PC-9 (cell line): ENCODE results near the gene CMIP. TPM values are rescaled to one million over a fixed set of nuclear protein-coding genes. Genes with fewer than 3 reads are reported as not detected.

ENCODE experiments used
- BruUV-seq: library from RNA; stranded (reverse); fragments of 400-500 nt; replicated peaks from 2 replicates; lab custom pipeline; 2021; lab: Mats Ljungman, UMichigan
- CTCF ChIA-PET: fragments of 300-600 bp; sonication (Branson Sonifier 250); formaldehyde crosslinking; loops from one replicate; lab custom pipeline; 2022; ENCODE audit warnings: antibody characterized with exemption; lab: Charles Lee
- POLR2A ChIA-PET: fragments of 300-600 bp; sonication (Branson Sonifier 250); formaldehyde crosslinking; loops from one replicate; lab custom pipeline; 2022; ENCODE audit warnings: antibody characterized with exemption; ENCODE audit not compliant: unreplicated experiment; lab: Charles Lee
- DNase-seq, 2 experiments: peaks; one replicate each; pipeline versions ENCODE4 v3.0.0 to v3.0.0-alpha.2; 2015 to 2022; ENCODE audit warnings: mixed read lengths in 1 of 2
- H2AFZ ChIP-seq: fragments of 200-600 bp; sonication (generic); 2 replicates; pipeline ENCODE4 v1.8.1; 2017; ENCODE audit warnings: antibody characterized with exemption
- H3F3A ChIP-seq: fragments of 200-600 bp; sonication (generic); 2 replicates; pipeline ENCODE4 v1.8.1; 2017; ENCODE audit warnings: antibody characterized with exemption, mild to moderate bottlenecking, low read depth; ENCODE audit not compliant: insufficient read depth
- H3K27ac ChIP-seq: fragments of 200-600 bp; sonication (generic); 2 replicates; pipeline ENCODE4 v1.6.1; 2016; ENCODE audit warnings: mixed run types
- H3K27me3 ChIP-seq: fragments of 200-600 bp; sonication (generic); 2 replicates; pipeline ENCODE4 v1.6.1; 2016; ENCODE audit warnings: low read depth, mixed run types; ENCODE audit not compliant: insufficient read depth
- H3K36me3 ChIP-seq: fragments of 200-600 bp; sonication (generic); 2 replicates; pipeline ENCODE4 v1.6.1; 2016; ENCODE audit warnings: low read depth, mixed run types
- H3K4me1 ChIP-seq: fragments of 200-600 bp; sonication (generic); replicated peaks from 2 replicates; pipeline ENCODE4 v1.6.1; 2016; ENCODE audit warnings: mixed run types; ENCODE audit not compliant: insufficient read depth
- H3K4me2 ChIP-seq: fragments of 200-600 bp; sonication (generic); 2 replicates; pipeline ENCODE4 v1.6.1; 2017; ENCODE audit warnings: mixed run types
- H3K4me3 ChIP-seq: fragments of 200-600 bp; sonication (generic); 2 replicates; pipeline ENCODE4 v1.6.1; 2016; ENCODE audit warnings: mixed run types
- H3K79me2 ChIP-seq: fragments of 200-600 bp; sonication (generic); 2 replicates; pipeline ENCODE4 v1.6.1; 2017; ENCODE audit warnings: low read depth, mixed run types
- H3K9me2 ChIP-seq: fragments of 200-600 bp; sonication (generic); 2 replicates; pipeline ENCODE4 v1.8.1; 2017; ENCODE audit warnings: mild to moderate bottlenecking; ENCODE audit not compliant: insufficient read depth
- H3K9me3 ChIP-seq: fragments of 200-600 bp; sonication (generic); 2 replicates; pipeline ENCODE4 v1.8.1; 2016; ENCODE audit warnings: low read depth; ENCODE audit not compliant: insufficient read depth
- H4K20me1 ChIP-seq: fragments of 200-600 bp; sonication (generic); 2 replicates; pipeline ENCODE4 v1.8.1; 2017; ENCODE audit not compliant: insufficient read depth
- EZH2 ChIP-seq: fragments of 200-600 bp; sonication (generic); IDR thresholded peaks from 2 replicates; pipeline ENCODE4 v1.8.0; 2017; ENCODE audit warnings: antibody characterized with exemption, low read depth
- intact Hi-C: fragments of 100-400 bp; cut with micrococcal nuclease; formaldehyde crosslinking; loops from one replicate; pipeline ENCODE4 v1.10.0; 2022; ENCODE audit not compliant: unreplicated experiment
- total RNA-seq: library from RNA; stranded (reverse); gene quantifications from 2 replicates; pipeline ENCODE4 v1.2.3, GENCODE V29; 2021
- TF ChIP-seq, protein P1 (sequence below): fragments of 200-600 bp; sonication (generic); conservative IDR thresholded peaks from 2 replicates; pipeline ENCODE4 v1.6.1; 2017; ENCODE audit warnings: mixed run types, antibody characterized with exemption, mild to moderate bottlenecking, moderate library complexity

Gene CMIP
- total RNA-seq, 1 experiment from 2014 or later = 96.6 TPM

DNA sequence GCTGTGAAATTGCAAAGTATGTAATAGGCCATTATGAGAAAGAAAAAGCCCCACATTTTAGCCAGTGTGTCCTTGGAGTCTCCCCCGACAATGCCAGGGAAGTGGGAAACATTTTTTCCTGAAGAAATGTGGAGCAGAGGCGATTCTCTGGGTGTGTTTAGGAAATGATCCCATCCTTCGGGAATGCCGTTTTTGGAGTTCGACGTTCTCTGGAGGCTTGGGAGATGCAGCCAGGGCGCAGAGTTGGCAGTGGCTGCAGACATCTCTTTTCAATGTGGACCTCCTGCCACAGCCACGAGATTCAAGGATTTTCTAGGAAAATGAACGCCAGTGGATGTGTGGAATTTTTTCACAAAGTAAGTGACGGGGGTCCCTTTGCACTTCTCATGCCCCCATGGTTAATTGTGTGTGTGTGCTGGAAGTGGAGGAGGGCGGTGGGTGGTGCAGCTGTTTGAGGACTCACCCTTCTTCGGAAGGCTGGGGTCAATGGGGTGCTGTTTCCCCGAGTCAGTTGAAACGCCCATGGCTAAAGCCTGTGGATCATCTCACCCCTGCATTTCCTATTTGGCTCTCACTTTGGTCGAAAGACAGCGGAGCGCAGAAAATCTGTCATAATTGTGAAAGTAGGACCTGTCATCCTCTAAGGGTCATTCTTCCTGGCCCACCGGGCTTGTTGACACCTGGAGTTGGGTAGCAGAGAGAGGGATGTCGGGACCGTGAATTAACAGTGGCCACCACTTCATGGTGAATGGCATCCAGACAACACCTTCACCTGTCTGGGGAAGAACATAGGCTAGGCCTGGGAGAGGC, 73.2 kb downstream of the CMIP start:
- Histone ChIP-seq H4K20me1 (0 out of 2 replicates have a peak, but pooled peaks cover 5% of the 10 kb centered on the region), H3K9me3 (no peaks in the 10 kb centered on the region), H3K4me1 (peaks cover 59% of the 10 kb centered on the region), H3K4me3 (no peak overlapping the region), H3K27ac (peak overlapping the region; percentile 18; the same call in 1 of the 2 replicates), H3K79me2 (peaks cover 96% of the 10 kb centered on the region), H3F3A (peaks cover 46% of the 10 kb centered on the region), H2AFZ (no peak overlapping the region), H3K9me2 (no peaks in the 10 kb centered on the region), H3K36me3 (0 out of 2 replicates have a peak, but pooled peaks cover 8% of the 10 kb centered on the region), H3K27me3 (no peaks in the 10 kb centered on the region), H3K4me2 (no peak overlapping the region)
- CTCF ChIA-PET = no interaction called here
- BruUV-seq = no TSS peak
- intact Hi-C loops = no loop called here
- POLR2A ChIA-PET = no interaction called here
- no peak for DNase-seq
- no peak for TF ChIP-seq EZH2
- TF ChIP-seq, protein P1, sequence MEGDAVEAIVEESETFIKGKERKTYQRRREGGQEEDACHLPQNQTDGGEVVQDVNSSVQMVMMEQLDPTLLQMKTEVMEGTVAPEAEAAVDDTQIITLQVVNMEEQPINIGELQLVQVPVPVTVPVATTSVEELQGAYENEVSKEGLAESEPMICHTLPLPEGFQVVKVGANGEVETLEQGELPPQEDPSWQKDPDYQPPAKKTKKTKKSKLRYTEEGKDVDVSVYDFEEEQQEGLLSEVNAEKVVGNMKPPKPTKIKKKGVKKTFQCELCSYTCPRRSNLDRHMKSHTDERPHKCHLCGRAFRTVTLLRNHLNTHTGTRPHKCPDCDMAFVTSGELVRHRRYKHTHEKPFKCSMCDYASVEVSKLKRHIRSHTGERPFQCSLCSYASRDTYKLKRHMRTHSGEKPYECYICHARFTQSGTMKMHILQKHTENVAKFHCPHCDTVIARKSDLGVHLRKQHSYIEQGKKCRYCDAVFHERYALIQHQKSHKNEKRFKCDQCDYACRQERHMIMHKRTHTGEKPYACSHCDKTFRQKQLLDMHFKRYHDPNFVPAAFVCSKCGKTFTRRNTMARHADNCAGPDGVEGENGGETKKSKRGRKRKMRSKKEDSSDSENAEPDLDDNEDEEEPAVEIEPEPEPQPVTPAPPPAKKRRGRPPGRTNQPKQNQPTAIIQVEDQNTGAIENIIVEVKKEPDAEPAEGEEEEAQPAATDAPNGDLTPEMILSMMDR = no peak

DNA sequence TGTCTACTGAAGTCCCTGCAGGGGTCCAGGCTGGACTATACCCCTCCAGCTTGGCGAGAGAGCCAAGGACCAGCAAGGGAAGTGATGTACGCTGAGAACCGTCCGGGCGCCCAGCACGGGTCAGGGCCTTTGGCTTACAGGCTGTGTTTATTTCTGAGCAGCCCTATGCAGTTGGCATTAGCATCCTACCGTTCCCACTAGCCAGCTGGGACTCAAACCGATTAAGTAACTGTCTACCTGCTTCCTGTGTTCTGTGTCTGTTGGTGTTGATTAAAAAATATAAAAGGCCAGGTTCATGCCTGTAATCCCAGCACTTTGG, 73.8 kb downstream of the CMIP start:
- ChIA-PET POLR2A (no interaction called here), CTCF (no interaction called here)
- intact Hi-C loops = no loop called here
- no peaks in the 10 kb centered on the region for H3K27me3 ChIP-seq
- H2AFZ ChIP-seq = no peak overlapping the region
- no peaks in the 10 kb centered on the region for H3K9me3 ChIP-seq
- H3K36me3 ChIP-seq = 0 out of 2 replicates have a peak, but pooled peaks cover 8% of the 10 kb centered on the region
- no peaks in the 10 kb centered on the region for H3K9me2 ChIP-seq
- DNase-seq = no peak
- H3F3A ChIP-seq = peaks cover 45% of the 10 kb centered on the region
- no peak for TF ChIP-seq EZH2
- TF ChIP-seq, protein P1 = no peak
- 0 out of 2 replicates have a peak, but pooled peaks cover 5% of the 10 kb centered on the region for H4K20me1 ChIP-seq
- H3K4me2 ChIP-seq = no peak overlapping the region
- peaks cover 59% of the 10 kb centered on the region for H3K4me1 ChIP-seq
- no peak overlapping the region for H3K27ac ChIP-seq
- H3K4me3 ChIP-seq = no peak overlapping the region
- H3K79me2 ChIP-seq = peaks cover 90% of the 10 kb centered on the region
- no TSS peak for BruUV-seq

DNA sequence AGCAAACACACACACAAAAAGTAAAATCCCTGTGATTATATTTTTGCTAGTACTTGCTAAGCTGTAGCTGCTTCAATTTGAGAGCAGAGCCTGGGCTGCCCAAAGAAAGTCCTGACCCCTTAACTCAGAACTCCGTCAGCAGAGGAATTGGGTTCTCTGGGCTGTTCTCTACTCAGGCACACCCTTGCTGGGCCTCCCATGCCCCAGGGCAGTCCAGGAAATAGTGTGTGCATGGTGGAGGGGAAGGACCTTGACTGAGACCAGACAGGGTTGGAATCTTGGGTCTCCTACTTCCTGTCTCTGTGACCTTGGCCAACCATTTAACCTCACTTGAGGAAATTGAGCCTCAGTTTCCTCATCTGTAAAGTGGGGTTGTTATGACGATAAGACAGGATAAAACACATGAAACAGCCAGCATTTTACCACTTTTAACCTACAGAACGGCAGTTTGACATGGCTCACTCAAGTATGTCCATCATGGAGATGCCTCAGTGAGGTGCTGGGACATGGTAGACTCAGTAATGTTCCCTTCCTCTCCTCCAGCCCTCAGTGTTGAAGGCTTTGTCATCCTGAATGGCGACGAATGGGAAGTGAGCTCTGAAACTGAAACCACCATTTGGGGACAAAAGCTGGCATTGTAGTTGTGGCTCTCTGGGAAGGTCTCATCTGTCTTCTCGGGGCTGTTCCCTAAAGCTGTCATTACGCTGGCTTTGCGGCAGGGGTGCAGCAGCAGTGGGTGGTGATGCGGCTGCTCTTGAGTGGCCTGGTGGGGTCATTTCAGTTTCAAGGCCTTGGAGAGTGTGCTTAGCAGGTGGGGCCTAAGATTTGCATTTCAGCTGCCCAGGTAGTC, 74.9 kb downstream of the CMIP start:
- POLR2A ChIA-PET = no interaction called here
- TF ChIP-seq, protein P1 = no peak
- H3K4me1 ChIP-seq = peaks cover 59% of the 10 kb centered on the region
- H3K27me3 ChIP-seq = no peaks in the 10 kb centered on the region
- H3K79me2 ChIP-seq = peaks cover 87% of the 10 kb centered on the region
- 0 out of 2 replicates have a peak, but pooled peaks cover 8% of the 10 kb centered on the region for H3K36me3 ChIP-seq
- H3K9me2 ChIP-seq = no peaks in the 10 kb centered on the region
- H3K9me3 ChIP-seq = no peaks in the 10 kb centered on the region
- no peak for DNase-seq
- H3K4me3 ChIP-seq = no peak overlapping the region
- H4K20me1 ChIP-seq = 0 out of 2 replicates have a peak, but pooled peaks cover 9% of the 10 kb centered on the region
- no TSS peak for BruUV-seq
- no peak overlapping the region for H2AFZ ChIP-seq
- H3K27ac ChIP-seq = no peak overlapping the region
- H3K4me2 ChIP-seq = peak overlapping the region; percentile 2; the same call in 1 of the 2 replicates
- CTCF ChIA-PET = no interaction called here
- intact Hi-C loops = no loop called here
- H3F3A ChIP-seq = peaks cover 46% of the 10 kb centered on the region
